ENCODE data around the gene UNC80. TPM values are rescaled to one million over a fixed set of nuclear protein-coding genes. Genes with fewer than 3 reads are reported as not detected.

Gene UNC80
- total RNA-seq, 1 experiment from 2014 or later: 1.8 TPM

DNA sequence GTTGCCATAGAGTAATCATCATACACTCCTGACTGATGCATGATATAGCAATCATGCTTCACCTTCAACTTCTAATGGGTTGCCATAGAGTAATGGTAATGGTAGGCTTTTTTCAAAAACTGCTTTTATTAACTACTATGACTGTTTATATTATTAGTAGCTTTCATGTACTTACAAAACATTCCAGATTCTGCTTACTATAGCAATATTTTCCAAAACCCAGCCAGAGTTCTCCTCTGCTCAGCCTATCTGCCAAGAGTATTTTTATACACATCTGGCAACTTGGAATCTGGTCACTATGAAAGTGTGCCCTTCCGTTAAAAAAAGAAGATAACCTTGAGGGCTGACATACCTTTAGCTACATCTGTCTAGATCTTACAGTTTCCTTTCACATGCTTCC is 5.0 kb upstream of the UNC80 start:
- Histone ChIP-seq H3K27ac (ENCODE audit: low read depth, low read length, poor library complexity, severe bottlenecking) (no peak overlapping the region), H3K4me3 (ENCODE audit: low read depth, low read length, poor library complexity, severe bottlenecking) (no peak overlapping the region), H3K9me3 (ENCODE audit: low read depth, low read length, poor library complexity, severe bottlenecking) (no peaks in the 10 kb centered on the region), H3K36me3 (ENCODE audit: insufficient read depth, low read length, poor library complexity, severe bottlenecking) (no peaks in the 10 kb centered on the region), H3K4me1 (ENCODE audit: insufficient read depth, low read length, poor library complexity, severe bottlenecking) (no peaks in the 10 kb centered on the region), H3K27me3 (replicated peaks; ENCODE audit: insufficient read depth, low read depth, low read length, poor library complexity) (peaks cover 46% of the 10 kb centered on the region)
- CTCF ChIA-PET: no interaction called here
- no peak for DNase-seq (ENCODE audit: low spot score)
- TF ChIP-seq, protein P1, sequence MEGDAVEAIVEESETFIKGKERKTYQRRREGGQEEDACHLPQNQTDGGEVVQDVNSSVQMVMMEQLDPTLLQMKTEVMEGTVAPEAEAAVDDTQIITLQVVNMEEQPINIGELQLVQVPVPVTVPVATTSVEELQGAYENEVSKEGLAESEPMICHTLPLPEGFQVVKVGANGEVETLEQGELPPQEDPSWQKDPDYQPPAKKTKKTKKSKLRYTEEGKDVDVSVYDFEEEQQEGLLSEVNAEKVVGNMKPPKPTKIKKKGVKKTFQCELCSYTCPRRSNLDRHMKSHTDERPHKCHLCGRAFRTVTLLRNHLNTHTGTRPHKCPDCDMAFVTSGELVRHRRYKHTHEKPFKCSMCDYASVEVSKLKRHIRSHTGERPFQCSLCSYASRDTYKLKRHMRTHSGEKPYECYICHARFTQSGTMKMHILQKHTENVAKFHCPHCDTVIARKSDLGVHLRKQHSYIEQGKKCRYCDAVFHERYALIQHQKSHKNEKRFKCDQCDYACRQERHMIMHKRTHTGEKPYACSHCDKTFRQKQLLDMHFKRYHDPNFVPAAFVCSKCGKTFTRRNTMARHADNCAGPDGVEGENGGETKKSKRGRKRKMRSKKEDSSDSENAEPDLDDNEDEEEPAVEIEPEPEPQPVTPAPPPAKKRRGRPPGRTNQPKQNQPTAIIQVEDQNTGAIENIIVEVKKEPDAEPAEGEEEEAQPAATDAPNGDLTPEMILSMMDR (conservative IDR thresholded peaks at IDR 0.05; ENCODE audit: low read depth, low read length): no peak
- no peak for TF ChIP-seq EZH2 (IDR thresholded peaks at IDR 0.05; ENCODE audit: borderline replicate concordance, low read depth, low read length, poor library complexity, severe bottlenecking)
- no TSS peak for BruUV-seq (replicated peaks)
- POLR2A ChIA-PET (ENCODE audit: low non-redundant PET): no interaction called here
- intact Hi-C loops (cut with micrococcal nuclease; ENCODE audit: unreplicated experiment): no loop called here

DNA sequence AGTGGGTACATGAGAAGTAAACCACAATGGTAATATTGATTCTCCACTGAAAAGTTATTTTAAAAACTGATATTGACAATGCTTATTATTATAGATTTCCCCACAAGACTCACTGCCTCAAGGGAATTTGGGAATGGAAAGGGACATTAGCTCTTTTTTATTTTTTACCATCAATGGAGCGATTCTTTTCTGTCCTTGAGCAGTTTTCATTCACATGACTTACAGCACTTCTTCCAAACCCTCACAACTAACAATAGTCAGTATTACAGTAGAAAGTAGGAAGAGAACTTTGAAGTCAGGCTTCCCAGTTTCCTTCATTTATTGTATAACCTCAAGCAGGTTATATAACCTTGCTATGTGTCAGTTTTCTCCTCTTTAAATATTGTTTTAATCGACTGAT is 4.3 kb upstream of the UNC80 start:
- ChIA-PET CTCF (no interaction called here), POLR2A (ENCODE audit: low non-redundant PET) (no interaction called here)
- Histone ChIP-seq H3K36me3 (ENCODE audit: insufficient read depth, low read length, poor library complexity, severe bottlenecking) (no peaks in the 10 kb centered on the region), H3K4me1 (ENCODE audit: insufficient read depth, low read length, poor library complexity, severe bottlenecking) (no peaks in the 10 kb centered on the region), H3K27ac (ENCODE audit: low read depth, low read length, poor library complexity, severe bottlenecking) (no peak overlapping the region), H3K9me3 (ENCODE audit: low read depth, low read length, poor library complexity, severe bottlenecking) (no peaks in the 10 kb centered on the region), H3K27me3 (replicated peaks; ENCODE audit: insufficient read depth, low read depth, low read length, poor library complexity) (peaks cover 42% of the 10 kb centered on the region), H3K4me3 (ENCODE audit: low read depth, low read length, poor library complexity, severe bottlenecking) (no peak overlapping the region)
- BruUV-seq (replicated peaks): no TSS peak
- DNase-seq (ENCODE audit: low spot score): no peak
- intact Hi-C loops (cut with micrococcal nuclease; ENCODE audit: unreplicated experiment): no loop called here
- no peak for TF ChIP-seq EZH2 (IDR thresholded peaks at IDR 0.05; ENCODE audit: borderline replicate concordance, low read depth, low read length, poor library complexity, severe bottlenecking)
- TF ChIP-seq, protein P1 (conservative IDR thresholded peaks at IDR 0.05; ENCODE audit: low read depth, low read length): no peak

DNA sequence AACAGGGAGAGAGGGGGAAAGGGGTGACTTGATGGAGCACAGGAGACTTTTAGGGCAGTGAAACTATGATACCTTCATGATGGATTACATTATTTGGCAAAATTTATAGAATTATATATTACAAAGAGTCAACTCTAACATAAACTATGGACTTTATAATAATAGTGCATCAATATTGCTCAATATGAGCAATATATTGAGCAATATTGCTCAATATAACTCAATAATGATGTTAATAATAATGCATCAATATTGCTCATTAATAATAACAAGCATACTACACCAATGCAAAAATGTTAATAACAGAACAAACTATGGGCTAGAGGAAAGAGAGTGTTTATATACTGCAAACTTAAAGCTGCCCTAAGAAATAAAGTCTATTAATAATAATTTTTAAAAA is 3.1 kb upstream of the UNC80 start:
- ChIA-PET POLR2A (ENCODE audit: low non-redundant PET) (no interaction called here), CTCF (no interaction called here)
- no TSS peak for BruUV-seq (replicated peaks)

More for the DNA sequence above, 3.1 kb upstream of the UNC80 start:
- H3K36me3 ChIP-seq (ENCODE audit: insufficient read depth, low read length, poor library complexity, severe bottlenecking): no peaks in the 10 kb centered on the region
- peaks cover 52% of the 10 kb centered on the region for H3K27me3 ChIP-seq (replicated peaks; ENCODE audit: insufficient read depth, low read depth, low read length, poor library complexity)
- H3K4me3 ChIP-seq (ENCODE audit: low read depth, low read length, poor library complexity, severe bottlenecking): no peak overlapping the region
- intact Hi-C loops (cut with micrococcal nuclease; ENCODE audit: unreplicated experiment): no loop called here
- no peaks in the 10 kb centered on the region for H3K9me3 ChIP-seq (ENCODE audit: low read depth, low read length, poor library complexity, severe bottlenecking)
- H3K4me1 ChIP-seq (ENCODE audit: insufficient read depth, low read length, poor library complexity, severe bottlenecking): no peaks in the 10 kb centered on the region
- H3K27ac ChIP-seq (ENCODE audit: low read depth, low read length, poor library complexity, severe bottlenecking): no peak overlapping the region
- TF ChIP-seq, protein P1 (conservative IDR thresholded peaks at IDR 0.05; ENCODE audit: low read depth, low read length): no peak
- TF ChIP-seq EZH2 (IDR thresholded peaks at IDR 0.05; ENCODE audit: borderline replicate concordance, low read depth, low read length, poor library complexity, severe bottlenecking): no peak
- no peak for DNase-seq (ENCODE audit: low spot score)
